NCI-H2029 (cell line): ENCODE data around the gene RCAN2.

Experiments
- DNase-seq: peaks from one replicate; lab custom pipeline; 2025; lab: John Stamatoyannopoulos, UW

Gene RCAN2

DNA sequence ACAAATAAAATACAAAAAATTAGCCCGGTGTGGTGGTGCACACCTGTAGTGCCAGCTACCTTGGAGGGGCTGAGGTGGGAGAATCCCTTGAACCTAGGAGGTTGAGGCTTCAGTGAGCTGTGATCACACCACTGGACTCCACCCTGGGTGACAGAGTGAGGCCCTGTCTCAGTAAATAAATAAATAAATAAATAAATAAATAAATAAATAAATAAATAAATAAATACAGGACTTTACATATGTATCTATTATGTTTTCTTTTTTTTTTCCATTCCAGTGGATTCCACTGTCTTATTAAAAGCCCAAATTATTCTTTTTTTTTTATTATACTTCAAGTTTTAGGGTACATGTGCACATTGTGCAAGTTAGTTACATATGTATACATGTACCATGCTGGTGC, 279.3 kb downstream of the RCAN2 start:
- DNase-seq, result no peak

DNA sequence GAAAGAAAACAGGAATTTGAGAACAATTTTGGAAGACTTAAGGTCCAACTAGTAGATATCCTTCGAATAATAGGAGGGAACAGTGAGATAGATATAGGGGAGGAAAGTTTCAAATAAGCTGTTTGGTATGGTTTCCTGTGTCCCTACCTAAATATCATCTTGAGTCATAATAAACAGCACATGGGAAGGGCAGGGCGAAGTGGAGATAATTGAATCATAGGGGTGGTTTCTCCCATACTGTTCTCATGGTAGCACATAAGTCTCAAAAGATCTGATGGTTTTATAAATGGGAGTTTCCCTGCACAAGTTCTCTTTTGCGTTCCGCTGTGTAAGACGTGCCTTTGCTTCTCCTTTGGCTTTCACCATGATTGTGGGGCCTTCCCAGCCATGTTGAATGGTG, 281.0 kb downstream of the RCAN2 start:
- DNase-seq, result no peak

DNA sequence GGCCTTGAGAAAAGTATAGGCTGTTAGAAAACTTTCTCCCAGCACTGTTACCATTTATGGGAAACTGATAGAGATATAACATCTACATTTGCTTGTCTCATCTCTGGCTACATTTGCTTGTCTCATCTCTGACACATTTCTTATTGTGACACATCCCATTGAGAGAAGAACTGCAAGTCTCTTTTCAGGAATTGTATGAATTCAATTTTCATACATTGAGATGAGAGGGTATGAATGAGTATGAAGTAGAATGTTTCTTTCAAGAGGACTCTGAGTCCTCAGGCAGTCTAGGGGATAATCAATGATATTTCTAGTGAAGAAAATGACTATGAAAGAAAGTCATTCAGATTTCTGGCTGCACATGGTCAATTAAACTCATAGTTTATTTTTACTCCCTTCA, 282.9 kb downstream of the RCAN2 start:
- no peak for DNase-seq

DNA sequence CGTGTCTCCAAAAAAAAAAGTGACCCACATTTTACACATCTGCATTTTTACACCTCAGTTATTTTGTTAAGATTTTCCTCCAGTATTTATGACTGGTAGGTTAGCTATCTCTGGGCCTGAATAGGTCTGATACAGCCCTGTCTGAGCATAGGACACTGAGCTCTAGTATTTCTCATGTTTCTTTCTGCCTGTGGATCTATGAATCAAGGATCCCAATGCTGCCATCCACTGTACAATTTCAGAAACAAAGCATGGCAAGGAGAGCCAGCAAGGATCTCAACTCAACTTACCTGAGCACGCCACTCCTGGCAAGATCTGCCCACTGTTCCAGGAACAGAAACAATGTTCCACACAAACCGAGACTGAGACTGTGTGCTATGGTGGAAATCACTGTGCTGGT, 284.1 kb downstream of the RCAN2 start:
- DNase-seq, result no peak

DNA sequence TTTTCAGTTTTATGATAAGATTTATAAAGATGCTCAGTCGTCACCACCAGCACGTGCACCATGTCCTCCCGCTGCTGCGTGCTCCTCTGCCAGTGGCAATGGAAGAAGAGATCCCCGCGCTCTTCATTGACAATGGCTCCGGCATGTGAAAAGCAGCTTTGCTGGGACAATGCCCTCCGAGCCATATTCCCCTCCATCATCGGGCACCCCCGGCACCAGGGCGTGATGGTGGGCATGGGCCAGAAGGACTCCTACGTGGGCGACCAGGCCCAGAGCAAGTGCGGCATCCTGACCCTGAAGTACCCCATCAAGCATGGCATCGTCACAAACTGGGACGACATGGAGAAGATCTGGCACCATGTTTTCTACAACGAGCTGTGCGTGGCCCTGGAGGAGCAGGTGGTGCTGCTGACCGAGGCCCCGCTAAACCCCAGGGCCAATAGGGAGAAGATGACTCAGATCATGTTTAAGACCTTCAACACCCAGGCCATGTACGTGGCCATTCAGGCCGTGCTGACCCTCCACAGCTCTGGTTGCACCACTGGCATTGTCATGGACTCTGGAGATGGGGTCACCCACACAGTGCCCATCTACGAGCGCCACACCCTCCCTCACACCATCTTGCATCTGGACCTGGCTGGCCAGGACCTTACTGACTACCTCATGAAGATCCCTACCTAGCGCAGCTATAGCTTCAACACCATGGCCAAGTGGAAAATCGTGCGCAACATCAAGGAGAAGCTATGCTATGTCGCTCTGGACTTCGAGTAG, 286.2 kb downstream of the RCAN2 start:
- DNase-seq, result no peak

DNA sequence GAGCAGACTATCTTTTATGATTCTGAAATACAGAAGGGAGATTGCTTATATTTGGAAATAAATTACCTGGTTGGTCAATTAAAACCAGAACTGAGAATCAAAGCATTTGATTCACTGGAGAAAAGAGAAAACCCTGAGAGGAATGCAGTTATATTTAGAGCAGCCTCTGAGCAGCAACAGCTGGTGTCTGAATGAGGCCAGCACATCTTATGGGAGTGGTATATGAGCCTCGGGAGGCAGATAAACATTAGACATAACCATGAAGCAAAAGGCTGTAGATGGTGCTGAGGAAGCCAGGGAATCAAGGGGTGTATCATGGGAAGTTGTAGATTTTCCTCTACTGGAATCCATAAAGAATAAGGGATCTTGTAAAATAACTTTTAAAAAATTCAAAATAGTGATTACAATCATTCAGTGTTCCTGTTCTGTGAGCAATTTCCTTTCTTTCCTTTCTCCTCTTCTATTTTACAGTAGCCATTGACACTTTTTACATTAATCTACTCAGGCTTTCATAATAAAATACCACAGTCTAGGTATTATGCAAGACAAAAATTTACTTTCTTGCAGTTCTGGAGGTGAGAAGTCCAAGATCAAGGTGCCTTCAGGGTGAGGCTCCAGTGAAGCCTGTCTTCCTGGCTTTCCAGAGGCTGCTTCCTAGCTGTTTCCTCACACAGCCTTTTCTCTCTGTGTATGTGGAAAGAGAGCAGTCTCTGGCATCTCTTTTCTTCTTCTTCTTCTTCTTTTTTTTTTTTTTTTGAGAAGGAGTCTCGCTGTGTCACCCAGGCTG, 287.7 kb downstream of the RCAN2 start:
- no peak for DNase-seq

DNA sequence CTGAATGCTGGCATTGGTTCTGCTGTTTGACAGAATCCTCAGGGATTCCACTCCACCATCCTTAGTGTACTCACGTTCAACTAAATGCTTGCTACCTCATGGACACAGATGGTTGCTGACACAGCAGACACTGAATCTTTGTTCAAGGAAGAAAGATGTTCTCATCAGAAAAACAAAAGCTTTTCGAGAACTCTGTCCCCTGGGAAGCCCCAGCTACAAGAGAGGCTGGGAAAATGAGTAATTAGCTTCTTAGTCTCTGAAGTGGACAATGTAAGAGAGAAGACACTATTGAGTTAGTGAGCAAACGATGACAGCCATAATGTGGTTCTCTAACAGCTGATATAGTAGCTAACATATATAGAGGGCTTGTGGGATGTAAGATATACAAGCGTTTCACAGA, 289.5 kb downstream of the RCAN2 start:
- DNase-seq, result no peak

DNA sequence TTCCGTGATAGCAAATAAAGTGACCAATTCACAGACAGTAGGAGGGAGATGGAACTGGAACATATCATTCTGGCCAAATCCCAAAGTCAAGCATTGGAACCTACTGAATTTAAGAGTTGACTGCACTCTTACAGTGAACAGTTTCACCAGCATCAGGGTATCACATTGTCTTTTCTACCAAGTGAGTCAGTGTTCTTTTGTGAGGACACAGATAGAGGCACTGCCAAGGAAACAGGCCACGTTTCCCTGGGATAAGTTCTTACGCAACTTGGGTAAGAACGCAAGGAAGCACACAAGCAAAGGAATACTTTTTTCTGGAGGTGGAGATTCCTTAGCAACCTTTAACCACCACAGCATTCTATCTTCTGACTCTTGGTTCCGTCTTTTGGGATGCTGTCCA, 291.9 kb downstream of the RCAN2 start:
- DNase-seq, result no peak

DNA sequence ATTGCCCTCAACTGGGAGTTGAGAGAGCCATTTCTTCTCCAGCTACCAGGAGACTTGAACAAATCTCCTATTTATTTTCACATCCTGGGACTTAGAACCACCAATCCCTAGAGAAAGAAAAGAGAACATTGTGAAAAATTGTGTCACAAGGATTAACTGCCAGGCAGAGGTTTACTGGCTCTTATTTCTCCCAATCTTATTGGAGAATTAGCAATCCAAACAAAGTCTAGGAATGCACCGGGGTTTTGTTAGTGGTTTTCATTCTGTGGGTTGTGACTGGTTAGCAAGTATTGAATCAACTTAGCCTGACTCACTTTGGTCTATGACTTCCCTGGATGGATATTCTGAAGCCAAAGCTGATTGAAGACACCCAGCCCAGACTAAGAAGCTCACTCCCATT, 299.3 kb downstream of the RCAN2 start:
- no peak for DNase-seq

DNA sequence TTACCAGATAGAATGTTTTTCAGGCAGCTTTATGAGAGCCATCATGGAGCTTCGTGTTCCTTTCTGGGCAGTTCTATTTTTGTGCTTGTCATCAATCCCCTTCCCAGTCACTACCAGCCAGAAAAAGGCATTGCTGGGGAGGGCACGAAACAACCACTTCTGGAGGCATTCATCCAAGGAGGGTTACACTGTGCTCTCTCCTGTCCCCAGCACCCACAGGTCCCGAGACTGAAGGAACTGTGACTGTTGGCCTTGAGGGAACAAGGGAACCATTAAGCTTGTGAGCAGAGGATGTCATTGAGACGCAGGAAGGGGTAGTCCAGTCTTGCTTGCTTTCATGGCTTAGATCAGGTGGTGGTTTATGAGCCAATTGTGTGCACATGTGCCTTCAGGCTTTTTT, 300.4 kb downstream of the RCAN2 start:
- no peak for DNase-seq

DNA sequence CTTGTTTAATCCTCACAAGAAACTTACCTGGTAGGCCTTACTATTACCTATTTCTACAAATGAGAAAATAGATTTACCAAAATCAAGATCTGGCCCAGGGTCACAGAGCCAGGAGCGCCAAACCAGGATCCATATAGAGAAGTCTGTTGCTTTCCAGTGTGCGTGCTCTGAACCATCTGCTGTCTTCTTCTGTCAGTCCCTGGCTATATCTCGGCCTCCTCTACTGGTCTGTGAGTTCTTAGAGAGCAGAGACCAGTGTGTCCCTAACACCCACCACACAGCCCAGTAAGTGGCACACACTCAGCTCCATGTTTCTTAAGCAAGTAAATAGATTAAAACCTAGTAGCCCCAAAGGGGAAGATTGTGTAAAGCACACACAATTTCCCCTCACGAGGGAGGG, 301.5 kb downstream of the RCAN2 start:
- no peak for DNase-seq

DNA sequence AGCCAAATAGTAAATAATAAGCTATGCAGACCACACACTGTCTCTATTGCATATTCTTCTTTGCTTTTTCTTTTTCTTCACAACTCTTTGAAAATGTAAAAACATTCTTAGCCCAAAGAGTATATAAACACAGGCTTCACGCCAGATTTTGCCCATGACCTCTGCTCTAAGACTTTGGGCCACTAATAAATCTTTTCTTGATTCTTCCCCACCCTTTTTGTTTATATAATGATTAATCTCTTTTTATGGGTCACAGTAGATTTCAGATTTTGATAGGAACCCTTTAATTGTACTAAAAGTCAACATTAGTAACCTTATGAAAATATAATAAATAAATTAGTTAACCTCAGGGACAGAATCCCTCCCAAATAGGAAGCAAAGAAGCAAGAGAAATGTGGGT, 304.7 kb downstream of the RCAN2 start:
- DNase-seq, result no peak

DNA sequence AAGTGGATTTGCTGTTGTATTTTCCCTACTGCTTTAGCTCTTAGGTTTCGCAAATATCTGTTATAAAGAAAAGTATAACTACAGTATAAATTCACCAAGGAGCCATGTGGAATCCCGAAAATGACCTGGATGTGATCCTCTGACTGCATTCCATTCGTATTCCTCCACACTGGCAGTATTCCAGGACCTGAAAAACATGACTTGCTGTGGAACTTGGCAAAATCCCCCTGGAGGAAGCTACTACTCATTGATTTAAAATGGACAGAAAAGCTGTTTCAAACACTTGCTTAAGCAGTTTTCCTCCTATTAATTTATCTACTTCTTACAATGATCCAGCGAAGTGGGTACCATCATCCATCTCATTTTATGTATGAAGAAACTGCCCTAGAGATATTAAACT, 307.1 kb downstream of the RCAN2 start:
- DNase-seq, result no peak

DNA sequence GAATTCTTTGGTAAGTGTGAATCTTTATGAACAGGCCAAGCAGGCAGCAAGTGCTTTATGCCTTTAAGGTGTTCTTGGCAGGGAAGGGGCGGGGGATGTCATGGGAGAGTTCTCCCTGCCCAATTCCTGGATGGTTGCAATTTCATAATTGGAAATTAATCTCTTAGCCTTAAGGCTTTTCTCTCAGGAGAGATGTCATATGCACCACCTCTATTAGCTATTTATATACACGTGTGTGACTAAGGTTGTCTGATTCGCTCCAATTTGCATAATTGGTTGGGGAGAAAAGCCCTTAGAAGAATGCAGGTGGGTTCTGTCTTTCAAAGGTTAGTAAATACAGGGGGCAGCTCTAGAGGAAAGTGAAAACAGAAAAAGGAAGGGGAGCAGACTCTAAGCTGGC, 315.3 kb downstream of the RCAN2 start:
- no peak for DNase-seq

DNA sequence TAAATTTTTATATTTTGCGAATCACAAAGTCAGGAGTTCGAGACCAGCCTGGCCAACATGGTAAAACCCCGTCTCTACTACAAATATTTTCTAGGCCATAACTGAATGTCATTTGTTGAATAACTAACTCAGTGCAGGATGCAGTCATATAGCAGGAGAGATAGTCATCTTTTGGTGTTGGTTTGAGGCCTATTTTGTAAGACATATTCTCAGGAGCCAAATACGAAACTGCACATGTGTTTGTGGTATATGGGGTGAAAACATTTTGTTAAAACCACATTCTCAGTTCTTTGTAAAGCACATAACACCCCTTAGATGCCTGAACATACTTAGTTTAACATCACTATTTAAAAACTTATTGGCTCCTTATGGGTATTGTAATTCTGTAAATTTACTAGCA, 315.8 kb downstream of the RCAN2 start:
- no peak for DNase-seq

DNA sequence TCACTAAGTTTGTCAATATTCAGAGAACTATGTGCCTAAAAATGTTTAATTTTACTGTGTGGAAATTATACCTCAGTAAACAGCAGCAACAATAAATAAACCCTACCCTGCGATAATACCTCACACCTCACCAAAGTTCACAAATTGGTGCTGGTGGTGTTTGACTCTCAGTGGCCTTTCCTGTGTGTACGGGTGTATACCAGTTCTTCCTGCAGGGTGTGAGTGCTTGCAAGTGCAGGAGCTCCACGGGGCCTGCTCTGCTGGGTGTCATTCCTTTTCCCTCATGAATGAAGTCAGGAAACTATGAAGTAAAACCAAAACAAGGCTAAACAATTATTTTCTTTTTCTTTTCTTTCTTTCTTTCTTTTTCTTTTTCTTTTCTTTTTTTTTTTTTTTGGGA, 316.3 kb downstream of the RCAN2 start:
- no peak for DNase-seq

DNA sequence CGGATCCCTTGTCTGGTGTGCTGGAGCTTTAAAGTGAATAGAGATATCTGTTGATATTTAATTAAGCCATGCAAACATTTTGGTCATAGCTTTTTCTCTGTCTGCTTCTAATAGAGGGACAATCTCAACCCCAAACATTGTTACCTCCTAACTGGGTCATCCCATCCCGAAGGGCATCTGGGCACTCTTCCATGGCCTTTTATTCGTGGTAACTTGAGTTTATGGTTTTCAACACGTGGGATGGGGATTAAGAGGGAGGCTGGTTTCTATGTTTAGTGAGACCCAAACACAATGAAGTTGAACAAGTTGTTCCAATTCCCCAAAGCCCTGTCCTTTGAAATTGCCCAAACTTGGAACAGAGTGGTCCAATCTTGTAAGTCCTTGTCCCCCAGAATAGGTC, 319.1 kb downstream of the RCAN2 start:
- no peak for DNase-seq
